Testis (tissue), 2 donors: ENCODE data around the gene NLGN1.

Experiments
- CTCF ChIP-seq, 3 experiments: fragments of 450-650 bp in 2 of 3; fragments of 200-600 bp in 1 of 3; sonication (generic) in 1 of 3; IDR thresholded peaks; one replicate each; pipeline ENCODE4 v1.5.1; 2016 to 2019; ENCODE audit warnings: antibody characterized with exemption in 3 of 3, mild to moderate bottlenecking in 2 of 3, moderate library complexity in 1 of 3
- POLR2A ChIP-seq: fragments of 450-650 bp; IDR thresholded peaks from one replicate; pipeline ENCODE4 v1.6.1; 2017; ENCODE audit warnings: antibody characterized with exemption, mild to moderate bottlenecking, moderate library complexity

GRCh38 chr3:173826416-173826815 is 428.9 kb downstream of the NLGN1 start:
- TF ChIP-seq CTCF (IDR thresholded peaks at IDR 0.05) (no peak), POLR2A (no peak)
